ENCODE results near the gene TOMM5.

The TOMM5 gene

DNA sequence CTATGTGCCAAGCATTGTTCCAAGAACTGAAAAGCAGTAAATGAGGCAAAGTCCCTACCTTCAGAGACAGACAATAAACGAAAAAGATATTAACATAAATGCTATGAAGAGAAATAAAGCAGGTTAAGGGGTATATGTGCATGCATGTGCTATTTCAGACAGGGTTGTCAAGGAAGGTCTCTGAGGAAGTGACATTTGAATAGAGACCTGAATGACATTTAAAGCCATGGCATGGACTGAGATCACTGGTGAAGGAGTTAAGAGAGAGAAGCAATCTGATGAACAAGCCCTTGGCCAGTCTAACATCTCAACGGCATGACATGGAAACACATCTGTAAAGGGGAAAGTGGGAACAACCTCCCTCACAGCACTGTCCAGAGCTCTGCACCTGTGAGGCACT, 30.7 kb downstream of the TOMM5 start:
- DNase-seq (ENCODE audit: low spot score) = no peak

DNA sequence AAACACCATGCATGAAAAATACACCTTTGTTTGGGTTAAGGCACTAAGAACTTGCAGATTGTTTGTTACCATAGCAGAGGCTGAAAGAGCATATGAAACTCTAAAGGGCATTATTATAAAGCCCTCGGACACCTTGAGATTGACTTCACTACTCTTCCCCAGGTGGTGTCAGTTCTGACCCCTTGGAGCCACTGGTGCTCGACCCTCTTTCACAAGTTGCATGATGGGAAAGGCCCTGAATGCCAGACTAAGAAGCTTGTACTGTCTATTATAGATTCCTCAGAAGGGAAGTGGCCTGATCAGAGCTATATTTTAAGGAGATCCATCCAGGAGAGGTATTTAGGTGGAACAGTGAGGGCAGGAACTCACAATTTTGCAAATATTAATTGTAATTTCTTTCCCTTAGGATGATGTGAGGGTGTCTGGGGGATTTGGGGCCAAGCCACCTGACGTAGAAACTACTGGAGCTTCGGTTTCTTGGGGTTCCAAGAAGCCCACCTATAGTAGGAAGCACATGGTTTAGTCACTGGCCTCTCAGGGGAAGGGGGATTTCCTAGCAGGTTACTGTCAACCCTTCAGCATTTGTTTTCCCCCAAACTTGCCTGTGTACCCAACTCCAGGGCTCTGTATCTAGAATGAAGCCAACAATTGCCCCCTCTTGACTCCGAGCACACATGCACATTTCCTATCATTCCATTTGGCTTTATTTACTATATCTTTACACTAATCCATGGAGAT, 32.4 kb downstream of the TOMM5 start:
- no peak for DNase-seq (ENCODE audit: low spot score)

DNA sequence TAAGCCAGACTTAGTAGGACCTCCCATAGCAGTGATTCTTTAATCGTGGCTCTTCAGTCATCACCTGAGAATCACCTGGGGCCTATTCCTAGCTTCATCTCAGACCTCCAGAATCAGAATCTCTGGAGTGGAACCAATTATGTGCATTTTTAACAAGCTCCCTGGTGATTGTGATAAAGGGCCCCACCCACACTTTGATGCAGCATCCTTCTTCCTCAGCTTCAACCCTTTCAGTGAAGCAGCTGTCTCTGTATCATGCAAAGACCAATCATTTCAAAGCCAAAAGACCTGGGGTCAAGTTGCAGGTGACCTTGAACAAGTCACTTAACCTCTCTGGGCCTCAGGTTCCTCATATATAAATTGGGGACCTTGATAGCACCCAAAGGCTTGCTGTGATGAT, 33.3 kb downstream of the TOMM5 start:
- DNase-seq (ENCODE audit: low spot score) = no peak

- peak; percentile 54 for DNase-seq (ENCODE audit: low spot score)
Observed at GRCh38 chr9:37555786-37556185, 36.6 kb downstream of the TOMM5 start.

GRCh38 chr9:37554318-37554717, 38.1 kb downstream of the TOMM5 start:
- no peak for DNase-seq (ENCODE audit: low spot score)

- DNase-seq (ENCODE audit: low spot score) = no peak
Observed at GRCh38 chr9:37551888-37552287, 40.5 kb downstream of the TOMM5 start.

DNA sequence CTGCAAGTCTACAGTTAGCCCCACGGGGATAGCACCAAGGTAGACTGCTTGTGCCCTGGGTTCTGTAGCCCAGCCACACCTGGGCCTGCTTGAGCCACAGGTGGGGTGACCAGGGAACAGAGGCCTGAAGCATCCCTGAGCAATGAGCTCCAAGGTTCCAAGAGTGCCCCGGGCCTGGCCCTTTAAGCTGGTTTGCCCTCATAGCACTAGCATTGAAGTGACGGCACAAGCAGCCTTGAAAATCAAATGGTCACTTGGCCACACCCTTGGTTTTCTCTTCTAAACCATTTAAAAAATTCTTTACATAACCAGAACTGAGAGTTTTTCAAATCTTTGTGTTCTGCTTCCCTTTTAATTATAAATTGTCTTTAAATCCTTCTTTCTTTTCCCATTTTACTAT, 40.9 kb downstream of the TOMM5 start:
- DNase-seq (ENCODE audit: low spot score) = no peak

- DNase-seq (ENCODE audit: low spot score) = no peak
Observed at GRCh38 chr9:37550781-37551180, 41.6 kb downstream of the TOMM5 start.

GRCh38 chr9:37549527-37549926, 42.9 kb downstream of the TOMM5 start:
- no peak for DNase-seq (ENCODE audit: low spot score)

DNA sequence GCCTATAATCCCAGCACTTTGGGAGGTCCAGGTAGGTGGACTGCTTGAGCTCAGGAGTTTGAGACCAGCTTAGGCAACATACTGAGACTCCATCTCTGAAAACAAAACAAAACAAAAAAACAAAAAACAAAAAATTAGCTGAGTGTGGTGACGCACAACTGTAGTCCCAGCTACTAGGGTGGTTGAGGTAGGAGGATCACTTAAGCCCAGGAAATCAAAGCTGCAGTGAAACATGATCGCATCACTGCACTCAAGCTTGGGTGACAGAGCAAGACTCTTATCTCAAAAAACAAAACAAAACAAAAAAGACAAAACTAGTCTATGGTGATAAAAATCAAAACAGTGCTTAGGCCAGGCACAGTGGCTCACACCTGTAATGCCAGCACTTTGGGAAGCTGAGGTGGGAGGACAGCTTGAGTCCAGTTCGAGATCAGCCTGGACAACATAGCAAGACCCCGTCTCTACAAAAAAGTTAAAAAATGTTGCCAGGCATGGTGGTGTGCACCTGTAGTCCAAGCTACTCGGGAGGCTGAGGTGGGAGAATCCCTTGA, 45.0 kb downstream of the TOMM5 start:
- no peak for DNase-seq (ENCODE audit: low spot score)

- no peak for DNase-seq (ENCODE audit: low spot score)
Observed at GRCh38 chr9:37543468-37543867, 48.9 kb downstream of the TOMM5 start.

DNA sequence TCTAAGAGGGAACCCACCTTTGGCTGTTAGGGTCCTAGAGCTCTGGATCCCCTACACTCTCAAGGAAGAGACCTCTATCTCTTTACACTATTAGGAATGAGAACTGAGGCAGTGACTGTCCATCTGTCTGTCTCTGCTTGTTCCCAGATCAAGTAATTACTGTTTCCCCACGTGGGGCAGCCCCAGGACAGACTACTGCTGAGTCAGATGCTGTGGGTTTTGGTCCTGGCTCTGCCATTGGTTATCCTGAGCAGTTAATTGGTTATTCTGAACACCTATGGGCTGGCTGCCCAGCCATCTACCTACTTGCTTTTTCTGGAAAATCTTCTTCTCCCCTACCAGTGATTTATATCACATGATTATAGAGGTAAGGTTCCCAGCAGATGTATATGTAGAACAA, 49.5 kb downstream of the TOMM5 start:
- no peak for DNase-seq (ENCODE audit: low spot score)

- no peak for DNase-seq (ENCODE audit: low spot score)
Observed at GRCh38 chr9:37542488-37542887, 49.9 kb downstream of the TOMM5 start.

DNA sequence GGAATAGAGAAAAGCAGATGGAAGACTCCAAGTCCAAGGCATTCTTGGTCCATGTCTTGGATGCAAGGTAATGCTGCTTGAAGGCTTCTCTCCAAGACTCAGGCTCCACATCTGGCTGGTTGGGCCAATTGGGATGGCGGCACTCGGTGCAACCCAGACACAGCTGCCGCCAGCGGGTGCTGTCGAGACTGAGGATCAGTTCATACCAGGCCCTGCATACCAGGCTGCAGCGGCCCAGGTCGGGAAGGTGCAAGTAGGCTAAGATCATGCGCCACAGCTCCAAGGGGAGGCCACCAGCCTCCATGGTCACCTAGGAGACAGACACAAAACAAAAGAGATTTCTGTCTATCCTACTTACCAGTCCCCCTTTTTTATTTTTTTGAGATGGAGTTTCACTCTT, 50.9 kb downstream of the TOMM5 start:
- DNase-seq (ENCODE audit: low spot score) = no peak

DNA sequence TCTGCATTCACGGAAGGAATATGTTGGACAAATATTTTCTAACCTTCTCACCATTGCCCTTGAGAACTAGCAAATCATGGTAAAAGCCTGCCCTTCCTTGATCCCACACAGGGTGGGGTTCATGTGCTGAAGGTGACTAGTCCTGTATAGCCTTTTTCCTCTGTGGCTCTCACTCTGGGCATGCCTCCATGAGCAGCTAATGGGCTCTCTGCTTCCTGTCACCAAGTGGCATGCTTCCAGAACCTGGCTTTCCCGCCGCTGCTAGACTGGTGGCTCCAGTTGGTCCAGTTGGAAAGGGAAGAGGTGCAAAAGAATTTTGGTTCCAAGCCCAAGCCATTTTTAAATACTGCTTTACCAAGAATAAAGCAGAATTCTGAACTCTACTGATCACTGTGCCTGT, 51.8 kb downstream of the TOMM5 start:
- no peak for DNase-seq (ENCODE audit: low spot score)

- no peak for DNase-seq (ENCODE audit: low spot score)
Observed at GRCh38 chr9:37539634-37540033, 52.8 kb downstream of the TOMM5 start.

Measured in hepatic stellate cell (primary cell).